Rectal smooth muscle tissue (tissue), 1 donor: ENCODE measurements around the gene SLC25A44.

Source experiments
- H3K27ac ChIP-seq: one replicate; pipeline ENCODE4 v1.7.0; 2013; ENCODE audit warnings: low read depth, low read length, inconsistent platforms
- H3K27me3 ChIP-seq: one replicate; pipeline ENCODE4 v1.7.0; 2013; ENCODE audit warnings: low read length; ENCODE audit not compliant: control insufficient read depth, insufficient read depth
- H3K36me3 ChIP-seq: one replicate; pipeline ENCODE4 v1.7.0; 2013; ENCODE audit warnings: low read length; ENCODE audit not compliant: control insufficient read depth, insufficient read depth
- H3K4me1 ChIP-seq: one replicate; pipeline ENCODE4 v1.7.0; 2013; ENCODE audit warnings: low read length; ENCODE audit not compliant: control insufficient read depth, insufficient read depth
- H3K4me3 ChIP-seq: one replicate; pipeline ENCODE4 v1.7.0; 2013; ENCODE audit warnings: low read length
- H3K9ac ChIP-seq: one replicate; pipeline ENCODE4 v1.7.0; 2013; ENCODE audit warnings: low read length

The SLC25A44 gene

DNA sequence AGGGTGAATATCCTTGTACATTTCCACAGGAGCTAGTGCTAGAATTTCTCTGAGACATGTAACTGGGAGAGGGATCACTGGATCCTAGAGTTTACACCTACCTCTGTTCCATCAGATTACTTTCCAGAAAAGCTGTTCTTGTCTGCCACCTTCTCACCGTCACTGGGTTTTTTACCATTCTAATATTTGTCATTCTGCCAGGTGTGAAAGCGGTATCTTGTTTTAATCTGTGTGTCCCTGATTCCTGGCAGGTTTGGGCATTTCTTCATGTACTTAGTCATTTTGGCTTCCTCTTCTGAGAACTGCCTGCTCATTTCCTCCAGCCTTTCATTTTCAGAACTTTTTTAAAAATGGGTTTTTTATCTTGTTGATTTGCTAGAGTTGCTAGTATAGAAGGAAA lies 24.0 kb downstream of the SLC25A44 start:
- H3K4me1 ChIP-seq = peaks cover 6% of the 10 kb centered on the region
- no peak overlapping the region for H3K4me3 ChIP-seq
- H3K36me3 ChIP-seq = peaks cover 12% of the 10 kb centered on the region
- H3K27me3 ChIP-seq = no peaks in the 10 kb centered on the region
- H3K9ac ChIP-seq = no peak overlapping the region
- H3K27ac ChIP-seq = no peak overlapping the region

DNA sequence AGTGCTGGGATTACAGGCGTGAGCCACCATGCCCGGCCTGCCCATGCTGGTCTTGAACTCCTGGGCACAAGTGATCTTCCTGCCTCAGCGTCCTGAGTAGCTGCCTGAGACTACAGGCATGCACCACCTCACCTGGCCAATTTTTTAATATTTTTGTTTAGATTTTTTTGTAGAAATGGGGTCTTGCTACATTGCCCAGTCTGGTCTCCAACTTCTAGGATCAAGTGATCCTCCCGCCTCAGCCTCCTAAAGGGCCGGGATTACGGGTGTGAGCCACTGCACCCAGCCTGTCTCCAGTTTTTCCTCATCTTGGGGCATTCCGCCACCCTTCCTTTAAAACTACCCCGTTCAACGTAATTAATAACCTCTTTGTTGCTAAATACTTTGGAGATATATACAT lies 26.3 kb downstream of the SLC25A44 start:
- H3K4me1 ChIP-seq = no peaks in the 10 kb centered on the region
- H3K36me3 ChIP-seq = peaks cover 20% of the 10 kb centered on the region
- H3K27me3 ChIP-seq = no peaks in the 10 kb centered on the region
- no peak overlapping the region for H3K4me3 ChIP-seq
- H3K9ac ChIP-seq = no peak overlapping the region
- H3K27ac ChIP-seq = no peak overlapping the region

DNA sequence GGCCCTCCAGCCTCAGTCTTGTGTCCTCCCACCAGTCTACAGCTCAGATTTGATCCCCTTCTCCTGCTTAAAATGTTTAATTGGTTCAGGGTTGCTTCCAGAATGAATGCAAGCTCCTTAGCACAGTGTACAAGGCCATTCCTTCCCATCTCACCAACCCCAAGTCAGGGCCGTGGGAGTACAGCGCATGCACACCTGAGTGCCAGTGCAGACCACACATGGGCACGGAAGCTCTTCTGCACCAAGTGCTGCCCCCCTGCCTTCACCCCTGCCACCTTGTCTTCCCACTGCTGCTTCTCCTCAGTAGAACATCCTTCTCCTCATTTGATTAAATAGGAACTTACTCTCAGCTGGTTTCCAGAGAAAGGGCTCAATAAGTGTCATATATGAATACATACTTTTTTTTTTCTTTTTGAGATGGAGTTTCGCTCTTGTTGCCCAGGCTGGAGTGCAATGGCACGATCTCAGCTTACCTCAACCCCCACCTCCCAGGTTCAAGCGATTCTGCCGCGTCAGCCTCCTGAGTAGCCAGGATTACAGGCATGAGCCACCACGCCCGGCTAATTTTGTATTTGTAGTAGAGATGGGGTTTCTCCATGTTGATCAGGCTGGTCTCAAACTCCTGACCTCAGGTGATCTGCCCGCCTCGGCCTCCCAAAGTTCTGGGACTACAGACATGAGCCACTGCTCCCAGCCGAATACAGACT lies 28.2 kb downstream of the SLC25A44 start:
- Histone ChIP-seq H3K4me1 (no peaks in the 10 kb centered on the region), H3K27me3 (no peaks in the 10 kb centered on the region), H3K27ac (no peak overlapping the region), H3K9ac (no peak overlapping the region), H3K36me3 (peaks cover 22% of the 10 kb centered on the region), H3K4me3 (no peak overlapping the region)

DNA sequence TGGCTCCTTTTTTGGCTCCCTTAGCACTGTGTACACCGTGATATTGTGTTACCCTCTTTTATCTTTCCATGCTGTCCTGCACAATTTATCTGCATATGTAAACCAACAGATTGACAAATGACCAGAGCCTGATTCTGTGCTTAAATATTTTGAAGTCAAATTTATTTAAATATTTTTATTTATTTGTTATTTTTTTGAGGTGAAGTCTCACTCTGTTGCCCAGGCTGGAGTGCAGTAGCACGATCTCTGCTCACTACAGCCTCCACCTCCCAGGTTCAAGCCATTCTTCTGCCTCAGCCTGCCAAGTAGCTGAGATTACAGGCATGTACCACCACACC lies 31.7 kb downstream of the SLC25A44 start:
- Histone ChIP-seq H3K4me1 (peaks cover 7% of the 10 kb centered on the region), H3K27me3 (no peaks in the 10 kb centered on the region), H3K27ac (no peak overlapping the region), H3K36me3 (peaks cover 22% of the 10 kb centered on the region), H3K4me3 (no peak overlapping the region), H3K9ac (no peak overlapping the region)

DNA sequence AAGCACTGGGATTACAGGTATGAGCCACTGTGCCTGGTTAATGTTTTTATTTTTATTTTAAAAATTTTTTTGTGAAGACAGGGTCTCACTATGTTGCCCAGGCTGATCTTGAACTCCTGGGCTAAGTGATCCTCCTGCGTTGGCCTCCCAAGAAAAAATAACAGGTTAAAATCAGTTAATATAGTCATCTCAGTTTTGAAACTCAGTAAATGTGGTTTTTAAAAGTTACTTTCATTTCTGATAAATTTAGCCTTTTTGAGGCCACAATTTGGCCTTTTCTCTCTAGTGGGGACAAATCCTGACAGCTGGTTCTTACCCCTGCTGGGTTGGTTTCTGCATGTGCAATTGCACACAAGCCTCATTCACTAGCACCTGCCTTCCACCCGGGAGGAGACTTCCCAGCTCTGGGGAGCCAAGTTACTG lies 32.2 kb downstream of the SLC25A44 start:
- Histone ChIP-seq H3K4me3 (no peak overlapping the region), H3K27me3 (no peaks in the 10 kb centered on the region), H3K9ac (no peak overlapping the region), H3K4me1 (peaks cover 7% of the 10 kb centered on the region), H3K27ac (no peak overlapping the region), H3K36me3 (peaks cover 19% of the 10 kb centered on the region)

DNA sequence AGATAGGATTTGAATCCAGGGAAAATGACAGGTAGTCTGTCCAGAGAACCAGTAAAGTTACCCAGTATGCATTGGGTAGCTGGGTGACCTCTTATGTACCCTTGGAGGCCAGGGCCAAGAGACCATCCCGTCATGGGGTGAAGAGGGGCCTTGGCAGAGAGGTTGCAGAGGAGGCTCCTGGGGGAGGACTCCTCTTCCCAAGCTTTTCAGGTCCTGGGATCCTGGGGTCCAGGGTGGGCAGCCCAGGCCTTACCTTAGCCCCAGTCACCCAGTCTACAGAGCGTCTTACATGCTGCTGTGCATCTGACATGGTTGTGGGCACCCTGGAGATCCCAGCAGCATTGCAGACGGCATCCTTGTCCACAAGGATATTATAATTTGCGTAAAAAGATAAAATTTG lies 32.9 kb downstream of the SLC25A44 start:
- H3K9ac ChIP-seq = no peak overlapping the region
- no peak overlapping the region for H3K4me3 ChIP-seq
- no peak overlapping the region for H3K27ac ChIP-seq
- H3K36me3 ChIP-seq = peaks cover 15% of the 10 kb centered on the region
- no peaks in the 10 kb centered on the region for H3K27me3 ChIP-seq
- peaks cover 7% of the 10 kb centered on the region for H3K4me1 ChIP-seq

DNA sequence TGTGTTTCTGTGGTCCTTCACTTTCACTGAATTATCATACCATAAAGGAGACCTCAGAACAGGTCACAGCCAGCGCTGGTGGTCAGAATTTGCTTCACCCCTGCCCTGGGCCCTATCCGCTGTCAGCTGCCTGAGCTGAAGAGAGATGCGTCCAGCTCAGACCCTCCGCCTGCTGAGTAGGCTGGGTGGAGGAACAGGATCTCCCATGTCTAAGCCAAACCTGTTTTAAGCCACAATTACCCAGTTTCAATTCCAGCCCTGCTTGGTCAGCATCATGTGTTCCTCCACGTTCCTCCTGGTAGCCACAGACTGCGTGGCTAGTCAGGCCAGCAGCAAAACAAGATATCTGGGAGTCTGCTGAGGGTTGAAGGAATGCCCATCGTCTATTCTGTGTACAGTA lies 34.6 kb downstream of the SLC25A44 start:
- Histone ChIP-seq H3K4me1 (peaks cover 7% of the 10 kb centered on the region), H3K36me3 (peaks cover 5% of the 10 kb centered on the region), H3K9ac (no peak overlapping the region), H3K27me3 (no peaks in the 10 kb centered on the region), H3K4me3 (no peak overlapping the region), H3K27ac (no peak overlapping the region)

DNA sequence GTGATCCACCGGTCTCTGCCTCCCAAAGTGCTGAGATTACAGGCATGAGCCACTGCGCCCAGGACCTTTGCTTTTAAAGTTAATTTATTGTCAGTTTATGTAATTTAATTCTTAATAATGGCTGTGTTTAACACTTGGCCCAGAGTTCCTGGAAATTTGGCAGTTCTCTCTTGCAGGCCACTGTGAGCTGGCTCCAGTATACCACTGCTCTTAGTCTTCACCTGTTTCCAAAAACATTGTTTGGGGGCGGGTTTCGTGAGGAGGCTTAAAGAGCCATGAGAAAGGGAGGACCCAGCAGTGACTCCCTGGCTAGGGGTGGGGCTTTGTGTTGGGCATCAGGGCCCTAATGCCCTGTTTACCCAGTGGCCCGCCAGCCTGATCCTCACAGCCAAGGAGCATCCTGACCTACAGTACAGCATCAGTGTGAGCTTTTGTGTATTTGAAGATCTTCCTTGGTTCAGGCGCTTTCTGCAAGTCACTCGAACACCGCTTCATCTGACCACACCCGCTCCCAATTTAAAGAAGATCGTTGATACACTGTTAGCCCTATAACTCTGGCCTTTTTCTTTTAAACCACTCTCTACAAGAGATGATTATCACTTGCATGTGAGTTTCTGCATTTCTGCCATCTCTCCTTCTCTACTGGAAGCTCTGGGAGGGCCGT lies 36.0 kb downstream of the SLC25A44 start:
- H3K27ac ChIP-seq = no peak overlapping the region
- H3K27me3 ChIP-seq = no peaks in the 10 kb centered on the region
- H3K9ac ChIP-seq = no peak overlapping the region
- peaks cover 7% of the 10 kb centered on the region for H3K4me1 ChIP-seq
- H3K4me3 ChIP-seq = no peak overlapping the region
- peaks cover 7% of the 10 kb centered on the region for H3K36me3 ChIP-seq

DNA sequence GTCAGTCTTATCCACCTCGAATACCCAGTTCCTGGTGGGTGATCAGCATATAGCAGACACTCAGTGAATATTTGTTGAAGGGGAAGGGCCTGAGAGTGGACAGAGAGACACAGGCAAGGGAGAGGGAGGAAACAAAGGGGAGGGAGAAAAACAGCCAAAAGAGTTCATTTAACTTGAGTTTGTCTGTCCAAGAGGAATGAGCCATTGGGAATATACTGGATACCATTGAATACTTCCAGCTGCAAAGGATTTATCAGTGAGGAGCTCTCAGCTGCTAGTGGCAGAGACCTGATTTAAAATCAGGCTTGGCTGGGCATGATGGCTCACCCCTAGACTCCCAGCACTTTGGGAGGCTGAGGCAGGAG lies 36.6 kb downstream of the SLC25A44 start:
- peaks cover 7% of the 10 kb centered on the region for H3K36me3 ChIP-seq

DNA sequence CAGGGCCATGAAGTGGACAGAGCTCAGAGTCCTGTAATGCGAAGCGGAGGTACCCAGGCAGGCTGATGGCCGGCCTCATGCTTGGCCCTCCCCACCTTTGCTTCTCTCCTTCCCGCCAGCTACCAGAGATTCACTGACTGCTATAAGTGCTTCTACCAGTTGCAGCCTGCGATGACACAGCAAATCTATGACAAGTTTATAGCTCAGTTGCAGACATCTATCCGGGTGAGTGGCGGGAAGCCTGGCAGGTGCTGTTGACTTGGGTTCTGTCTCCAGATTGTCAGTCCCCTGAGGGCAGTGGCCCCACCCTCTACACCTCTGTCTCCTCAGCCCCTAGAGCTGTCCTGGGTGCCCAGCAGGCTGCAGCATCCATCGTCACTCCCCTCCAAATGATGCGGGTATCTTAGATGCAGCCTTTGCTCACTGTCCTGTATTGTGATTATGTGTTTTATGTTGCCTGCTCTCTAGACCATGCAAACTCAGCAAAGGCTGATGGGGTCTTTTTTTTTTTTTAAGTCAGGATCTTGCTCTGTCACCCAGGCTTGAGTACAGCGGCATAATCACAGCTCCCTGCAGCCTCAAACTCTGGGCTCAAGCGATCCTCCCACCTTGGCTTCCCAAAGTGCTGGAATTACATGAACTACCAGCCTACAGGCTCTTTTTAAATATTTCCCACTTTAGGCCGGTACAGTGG lies 38.4 kb downstream of the SLC25A44 start:
- Histone ChIP-seq H3K9ac (no peak overlapping the region), H3K27ac (no peak overlapping the region), H3K27me3 (no peaks in the 10 kb centered on the region), H3K4me1 (peaks cover 7% of the 10 kb centered on the region), H3K4me3 (no peak overlapping the region), H3K36me3 (peaks cover 15% of the 10 kb centered on the region)

More for the DNA sequence above, 36.6 kb downstream of the SLC25A44 start:
- peaks cover 7% of the 10 kb centered on the region for H3K4me1 ChIP-seq
- H3K9ac ChIP-seq = no peak overlapping the region
- no peak overlapping the region for H3K27ac ChIP-seq
- no peak overlapping the region for H3K4me3 ChIP-seq
- no peaks in the 10 kb centered on the region for H3K27me3 ChIP-seq

DNA sequence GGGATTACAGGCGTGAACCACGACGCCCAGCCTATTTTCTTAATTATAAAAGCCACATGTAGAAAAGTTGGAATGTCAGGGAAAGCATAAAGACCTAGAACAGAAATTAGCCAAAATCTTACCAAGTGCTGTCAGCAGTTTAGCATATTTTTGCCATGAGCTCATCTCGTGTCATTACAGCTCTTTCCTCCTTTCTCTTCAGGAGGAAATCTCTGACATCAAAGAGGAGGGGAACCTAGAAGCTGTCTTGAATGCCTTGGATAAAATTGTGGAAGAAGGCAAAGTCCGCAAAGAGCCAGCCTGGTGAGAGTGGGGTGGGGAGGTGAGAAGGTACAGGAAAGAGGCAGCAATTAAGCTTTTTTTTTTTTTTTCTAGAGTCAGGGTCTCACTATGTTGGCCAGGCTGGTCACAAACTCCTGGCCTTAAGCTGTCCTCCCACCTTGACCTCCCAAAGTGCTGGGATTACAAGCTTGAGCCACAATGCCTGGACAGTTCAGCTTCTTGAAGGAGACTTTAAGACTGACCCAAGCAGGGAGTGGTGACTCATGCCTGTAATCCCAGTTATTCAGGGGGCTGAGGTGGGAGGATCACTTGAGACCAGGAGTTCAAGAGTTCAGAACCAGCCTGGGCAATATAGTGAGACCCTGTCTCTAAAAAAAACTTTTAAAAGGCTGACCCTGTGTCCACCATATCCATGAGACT lies 39.7 kb downstream of the SLC25A44 start:
- no peak overlapping the region for H3K9ac ChIP-seq
- H3K27me3 ChIP-seq = no peaks in the 10 kb centered on the region
- H3K36me3 ChIP-seq = peaks cover 15% of the 10 kb centered on the region
- H3K4me3 ChIP-seq = no peak overlapping the region
- peaks cover 7% of the 10 kb centered on the region for H3K4me1 ChIP-seq
- no peak overlapping the region for H3K27ac ChIP-seq

DNA sequence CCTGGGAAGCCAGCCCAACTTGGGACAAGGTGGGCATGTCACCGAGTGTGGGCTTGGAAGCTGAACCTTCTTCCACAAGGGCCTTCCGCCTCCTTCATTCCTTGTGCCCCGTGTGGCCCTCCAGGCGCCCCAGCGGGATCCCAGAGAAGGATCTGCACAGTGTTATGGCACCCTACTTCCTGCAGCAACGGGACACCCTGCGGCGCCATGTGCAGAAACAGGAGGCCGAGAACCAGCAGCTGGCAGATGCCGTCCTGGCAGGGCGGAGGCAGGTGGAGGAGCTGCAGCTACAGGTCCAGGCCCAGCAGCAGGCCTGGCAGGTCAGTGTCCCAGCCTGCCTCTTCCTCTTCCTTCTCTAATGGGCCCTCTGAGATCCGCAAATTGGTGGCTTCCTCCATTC lies 42.3 kb downstream of the SLC25A44 start:
- H3K4me1 ChIP-seq = no peaks in the 10 kb centered on the region
- no peak overlapping the region for H3K9ac ChIP-seq
- H3K27ac ChIP-seq = no peak overlapping the region
- H3K4me3 ChIP-seq = no peak overlapping the region
- peaks cover 20% of the 10 kb centered on the region for H3K36me3 ChIP-seq
- H3K27me3 ChIP-seq = no peaks in the 10 kb centered on the region
